Stimulated activated effector memory CD8-positive, alpha-beta T cell treated with anti-CD3 and anti-CD28 coated beads, Interleukin-12 subunit alpha, Interleukin-12 subunit beta, amount 100 ng/mL, for 72 hours (primary cell): Measurements from ENCODE around the gene SGMS1.

Experiments
- ATAC-seq: fragments of 150-1000 bp; cut with Tn5 transposase; 2 replicates; pipeline ENCODE4 v1.10.0; 2021
- DNase-seq, 2 donors: peaks; one replicate each; pipeline ENCODE4 v3.0.0; 2021 to 2022; ENCODE audit warnings: low spot score in 2 of 2
- H3K27ac Mint-ChIP-seq: one replicate; pipeline ENCODE4 v1.8.0; 2022; ENCODE audit warnings: mild to moderate bottlenecking, mixed read lengths
- H3K36me3 Mint-ChIP-seq: one replicate; pipeline ENCODE4 v1.8.0; 2022; ENCODE audit warnings: mild to moderate bottlenecking, mixed read lengths
- H3K4me1 Mint-ChIP-seq: one replicate; pipeline ENCODE4 v1.8.0; 2022; ENCODE audit warnings: mixed read lengths
- H3K4me3 Mint-ChIP-seq: one replicate; pipeline ENCODE4 v1.8.0; 2022; ENCODE audit warnings: mild to moderate bottlenecking, mixed read lengths
- H3K9me3 Mint-ChIP-seq: one replicate; pipeline ENCODE4 v1.8.0; 2022; ENCODE audit warnings: mixed read lengths

Gene SGMS1

DNA sequence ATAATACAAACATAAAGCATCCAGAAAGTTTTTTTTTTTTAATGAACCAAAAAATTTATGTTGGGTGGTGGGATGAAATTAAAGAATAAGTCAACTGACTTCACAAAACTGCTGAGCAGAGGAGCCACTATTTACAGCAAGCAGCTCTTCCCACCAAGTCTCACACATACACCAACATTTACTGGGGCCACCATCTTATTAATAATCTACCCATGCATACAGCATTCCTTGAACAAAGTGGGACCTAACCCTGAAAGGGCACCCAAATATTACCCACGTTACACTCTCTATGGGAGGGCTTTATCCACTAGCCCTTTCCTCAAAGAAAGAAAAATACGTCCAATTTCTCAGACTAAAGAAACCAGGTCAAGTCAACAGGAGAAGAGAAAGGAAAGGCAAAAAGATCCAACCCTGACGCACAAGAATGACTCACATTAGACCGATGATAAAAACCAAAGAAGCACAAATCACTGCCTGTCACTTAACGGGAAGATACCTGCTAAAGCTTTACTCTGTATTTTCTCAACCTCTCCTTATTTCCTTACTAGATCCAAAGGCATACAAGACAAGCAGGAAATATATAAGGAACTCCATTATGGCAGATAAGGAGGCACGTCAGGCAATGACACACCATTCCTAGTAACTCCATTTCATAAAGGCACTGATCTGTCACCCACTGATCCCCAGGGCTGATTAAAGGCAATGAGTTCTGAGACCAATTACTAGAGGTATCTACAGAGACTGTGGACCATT lies 230.6 kb downstream of the SGMS1 start:
- no peak overlapping the region for H3K27ac Mint-ChIP-seq
- H3K9me3 Mint-ChIP-seq, result no peaks in the 10 kb centered on the region
- peaks cover 32% of the 10 kb centered on the region for H3K4me1 Mint-ChIP-seq
- no peaks in the 10 kb centered on the region for H3K36me3 Mint-ChIP-seq
- H3K4me3 Mint-ChIP-seq, result no peak overlapping the region
- ATAC-seq (no peak), DNase-seq (no peak)

DNA sequence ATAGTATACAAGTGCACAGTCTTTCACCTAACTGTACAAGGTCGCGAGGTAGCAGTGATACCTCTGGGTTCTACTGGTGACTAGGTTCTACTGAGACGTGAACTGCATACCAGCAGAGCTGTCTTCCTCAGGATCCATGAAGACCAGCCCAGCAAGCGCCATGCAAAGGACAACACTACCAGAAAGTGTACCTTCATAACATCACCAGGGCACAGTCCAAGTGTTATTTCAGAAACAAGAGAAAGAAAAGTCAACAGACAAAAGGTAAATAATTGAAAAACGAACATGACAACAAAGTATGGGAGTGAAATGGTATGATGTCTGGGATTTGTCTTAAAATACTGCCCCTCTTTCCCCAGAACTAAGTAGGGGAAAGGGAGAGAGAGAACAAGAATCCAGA lies 231.3 kb downstream of the SGMS1 start:
- DNase-seq (no peak), ATAC-seq (no peak)
- no peaks in the 10 kb centered on the region for H3K36me3 Mint-ChIP-seq
- no peak overlapping the region for H3K4me3 Mint-ChIP-seq
- no peaks in the 10 kb centered on the region for H3K9me3 Mint-ChIP-seq
- H3K27ac Mint-ChIP-seq, result no peak overlapping the region
- H3K4me1 Mint-ChIP-seq, result peaks cover 30% of the 10 kb centered on the region

DNA sequence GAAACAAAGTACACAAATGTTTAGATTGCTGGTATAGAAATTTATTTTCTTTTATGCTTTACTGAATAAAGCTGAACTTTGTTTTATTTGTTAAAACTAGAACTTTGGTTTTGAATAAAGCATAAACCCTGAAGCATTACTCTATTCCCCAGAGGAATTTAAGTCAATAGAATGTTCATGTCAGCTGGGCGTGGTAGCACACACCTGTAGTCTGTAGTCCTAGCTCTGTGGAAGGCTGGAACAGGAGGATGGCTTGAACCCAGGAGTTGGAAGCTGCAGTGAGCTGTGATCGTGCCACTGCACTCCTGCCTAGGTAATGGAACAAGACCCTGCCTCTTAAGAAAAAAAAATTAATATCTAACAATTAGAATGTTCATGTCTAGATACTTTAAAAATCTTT lies 233.5 kb downstream of the SGMS1 start:
- ATAC-seq (no peak), DNase-seq (no peak)
- Mint-ChIP-seq H3K4me1 (peaks cover 18% of the 10 kb centered on the region), H3K4me3 (no peak overlapping the region), H3K27ac (no peak overlapping the region), H3K9me3 (no peaks in the 10 kb centered on the region), H3K36me3 (no peaks in the 10 kb centered on the region)

DNA sequence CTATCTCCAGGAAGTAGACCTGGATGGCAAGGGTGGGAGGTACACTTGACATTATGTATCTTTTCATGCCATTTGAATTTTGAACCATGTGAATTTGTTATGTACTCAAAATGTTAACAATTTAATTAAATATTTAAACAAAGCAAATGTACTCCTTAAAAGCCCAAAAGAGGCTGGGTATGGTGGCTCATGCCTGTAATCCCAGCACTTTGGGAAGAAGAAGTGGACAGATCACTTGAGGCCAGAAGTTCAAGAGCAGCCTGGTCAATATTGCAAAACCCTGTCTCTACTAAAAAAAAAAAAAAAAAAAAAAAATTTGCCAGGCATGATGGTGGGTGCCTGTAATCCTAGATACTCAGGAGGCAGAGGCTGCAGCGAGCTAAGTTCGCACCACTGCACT lies 235.6 kb downstream of the SGMS1 start:
- Mint-ChIP-seq H3K36me3 (no peaks in the 10 kb centered on the region), H3K27ac (no peak overlapping the region), H3K4me3 (no peak overlapping the region), H3K4me1 (peaks cover 21% of the 10 kb centered on the region), H3K9me3 (no peaks in the 10 kb centered on the region)
- ATAC-seq (no peak), DNase-seq (no peak)

DNA sequence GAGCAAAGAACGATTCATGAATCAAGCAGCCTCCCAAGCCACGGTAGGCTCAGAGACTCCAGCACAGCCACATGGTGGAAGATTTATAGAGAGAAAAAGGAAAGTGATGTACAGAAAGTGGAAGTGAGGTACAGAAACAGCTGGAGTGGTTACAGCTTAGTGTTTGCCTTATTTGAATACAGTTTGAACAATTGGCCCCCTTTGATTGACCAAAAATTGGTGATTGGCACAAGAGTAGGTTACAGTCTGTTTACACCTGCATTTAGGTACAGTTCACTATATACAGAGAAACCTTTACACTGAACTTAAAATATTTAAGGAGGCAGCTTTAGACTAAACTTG lies 236.1 kb downstream of the SGMS1 start:
- H3K4me1 Mint-ChIP-seq, result peaks cover 17% of the 10 kb centered on the region
- DNase-seq, result no peak

DNA sequence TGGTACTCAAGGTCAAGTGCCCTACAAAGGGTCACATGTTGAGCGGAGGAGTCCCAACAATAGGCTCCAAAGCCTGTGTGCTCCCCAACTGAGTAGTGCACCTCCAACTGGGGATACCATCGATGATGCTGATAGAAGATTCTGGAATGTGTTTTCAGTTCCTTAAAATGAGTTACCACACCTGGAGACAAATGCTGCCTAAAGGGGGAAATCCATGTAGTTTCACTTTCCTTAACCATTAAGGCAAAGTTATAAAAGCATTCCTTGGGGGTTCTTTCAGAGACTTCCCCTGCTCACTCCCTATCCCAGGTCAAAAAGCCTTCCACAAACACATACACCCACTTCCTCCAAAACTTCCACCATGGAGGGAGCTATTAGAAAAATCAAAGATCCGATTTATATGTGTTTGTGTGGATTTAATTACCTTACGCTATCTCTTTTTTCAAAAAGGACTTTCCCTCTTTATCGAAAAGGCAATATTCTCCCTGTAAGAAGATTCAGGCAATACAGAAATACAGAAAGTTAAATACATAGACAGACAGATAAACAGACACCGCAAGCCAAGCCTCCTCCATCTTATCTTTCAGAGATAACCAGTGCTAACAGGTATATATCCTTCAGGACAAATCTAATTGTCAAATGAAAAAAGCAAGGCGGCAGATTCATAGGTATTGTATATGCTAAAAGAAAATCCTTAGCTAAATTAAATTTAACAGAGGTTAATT lies 236.6 kb downstream of the SGMS1 start:
- Mint-ChIP-seq H3K4me3 (no peak overlapping the region), H3K36me3 (no peaks in the 10 kb centered on the region), H3K9me3 (no peaks in the 10 kb centered on the region), H3K27ac (no peak overlapping the region), H3K4me1 (peaks cover 17% of the 10 kb centered on the region)
- DNase-seq (no peak), ATAC-seq (no peak)

More for the DNA sequence above, 236.1 kb downstream of the SGMS1 start:
- H3K9me3 Mint-ChIP-seq, result no peaks in the 10 kb centered on the region
- H3K36me3 Mint-ChIP-seq, result no peaks in the 10 kb centered on the region
- ATAC-seq, result no peak
- no peak overlapping the region for H3K4me3 Mint-ChIP-seq
- no peak overlapping the region for H3K27ac Mint-ChIP-seq

DNA sequence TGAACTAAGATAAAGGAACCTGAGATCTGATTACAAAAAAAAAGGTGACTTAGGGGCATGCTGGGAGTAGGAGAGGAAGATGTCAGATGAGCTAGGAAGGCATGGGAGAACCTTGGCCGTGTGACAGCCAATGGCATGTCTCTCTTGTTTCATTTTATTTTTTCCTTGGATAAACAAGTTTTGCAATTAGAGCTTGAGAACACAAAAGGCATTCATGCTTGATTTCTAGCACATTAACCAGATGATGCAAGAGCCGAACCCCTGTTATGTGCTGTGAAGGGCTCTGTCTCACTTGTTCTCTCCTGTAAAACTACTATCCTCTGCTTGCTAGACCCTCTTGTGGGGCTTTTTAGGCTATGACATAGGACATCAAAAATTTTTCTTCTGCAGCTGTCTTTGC lies 238.1 kb downstream of the SGMS1 start:
- no peak overlapping the region for H3K4me3 Mint-ChIP-seq
- no peaks in the 10 kb centered on the region for H3K36me3 Mint-ChIP-seq
- ATAC-seq (no peak), DNase-seq (no peak)
- H3K27ac Mint-ChIP-seq, result no peak overlapping the region
- no peaks in the 10 kb centered on the region for H3K9me3 Mint-ChIP-seq
- H3K4me1 Mint-ChIP-seq, result peaks cover 17% of the 10 kb centered on the region

DNA sequence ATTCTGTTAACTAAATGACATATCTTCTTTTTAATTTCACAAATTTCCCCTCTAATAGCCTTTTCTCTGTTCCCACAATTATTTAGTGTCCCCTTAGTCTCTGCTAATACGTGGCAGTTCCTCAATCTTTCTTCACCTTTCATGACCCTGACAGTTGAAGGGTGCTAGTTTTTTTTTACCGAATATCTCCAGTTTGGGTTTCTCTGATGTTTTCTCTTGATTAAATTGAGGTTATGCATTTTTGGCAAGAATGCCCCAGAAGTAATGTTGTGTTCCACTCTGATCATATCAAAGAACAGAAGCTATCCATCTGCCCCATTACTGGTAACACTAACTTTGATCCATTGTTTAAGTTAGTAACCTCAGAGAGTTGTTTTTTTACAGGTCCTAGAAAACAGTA lies 238.9 kb downstream of the SGMS1 start:
- DNase-seq (no peak), ATAC-seq (no peak)
- H3K4me3 Mint-ChIP-seq, result no peak overlapping the region
- H3K36me3 Mint-ChIP-seq, result no peaks in the 10 kb centered on the region
- peaks cover 17% of the 10 kb centered on the region for H3K4me1 Mint-ChIP-seq
- peak overlapping the region; percentile 41 for H3K27ac Mint-ChIP-seq
- H3K9me3 Mint-ChIP-seq, result no peaks in the 10 kb centered on the region

DNA sequence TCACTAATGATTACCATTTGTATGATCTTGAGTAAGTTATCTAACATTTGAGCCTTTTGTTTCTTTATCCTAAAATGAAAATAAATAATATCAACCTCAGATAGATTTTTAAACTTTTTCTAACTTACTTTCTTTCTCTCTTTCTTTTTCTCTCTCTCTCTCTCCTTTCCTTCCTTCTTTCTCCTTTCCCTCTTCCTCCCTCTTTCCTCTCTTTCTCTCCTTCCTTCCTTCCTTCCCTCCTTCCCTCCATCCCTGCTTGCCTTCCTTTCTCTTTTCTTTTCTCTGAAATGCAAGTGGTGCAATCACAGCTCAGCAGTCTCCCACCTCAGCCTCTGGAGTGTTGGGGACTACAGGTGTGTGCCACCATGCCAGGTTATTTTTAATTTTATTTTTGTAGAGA lies 239.5 kb downstream of the SGMS1 start:
- no peak for ATAC-seq
- no peak overlapping the region for H3K4me3 Mint-ChIP-seq
- no peaks in the 10 kb centered on the region for H3K36me3 Mint-ChIP-seq
- H3K9me3 Mint-ChIP-seq, result no peaks in the 10 kb centered on the region
- DNase-seq, result no peak
- peaks cover 17% of the 10 kb centered on the region for H3K4me1 Mint-ChIP-seq
- H3K27ac Mint-ChIP-seq, result peak overlapping the region; percentile 41

DNA sequence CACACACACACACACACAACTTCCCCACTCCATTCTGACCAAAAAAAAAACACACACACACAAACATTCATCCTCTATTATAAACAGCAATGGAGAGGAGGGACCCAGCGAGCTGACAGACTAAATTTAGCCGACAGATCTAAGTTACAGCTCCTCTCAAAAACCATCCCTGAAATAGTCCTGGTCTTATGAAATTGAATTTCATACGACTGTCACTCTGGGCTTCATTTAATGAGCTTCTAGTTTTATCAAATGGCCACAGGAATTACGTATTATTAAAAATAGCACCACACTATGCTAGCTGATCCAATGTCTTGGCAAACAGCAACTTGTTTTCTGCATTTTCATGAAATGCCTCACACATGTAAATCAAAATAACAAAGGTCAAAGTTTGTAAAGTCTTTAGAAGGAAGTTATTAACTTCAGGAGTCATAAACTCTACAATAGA lies 241.2 kb downstream of the SGMS1 start:
- DNase-seq (no peak), ATAC-seq (no peak)
- Mint-ChIP-seq H3K4me3 (no peak overlapping the region), H3K4me1 (peaks cover 22% of the 10 kb centered on the region), H3K9me3 (no peaks in the 10 kb centered on the region), H3K36me3 (no peaks in the 10 kb centered on the region), H3K27ac (no peak overlapping the region)

DNA sequence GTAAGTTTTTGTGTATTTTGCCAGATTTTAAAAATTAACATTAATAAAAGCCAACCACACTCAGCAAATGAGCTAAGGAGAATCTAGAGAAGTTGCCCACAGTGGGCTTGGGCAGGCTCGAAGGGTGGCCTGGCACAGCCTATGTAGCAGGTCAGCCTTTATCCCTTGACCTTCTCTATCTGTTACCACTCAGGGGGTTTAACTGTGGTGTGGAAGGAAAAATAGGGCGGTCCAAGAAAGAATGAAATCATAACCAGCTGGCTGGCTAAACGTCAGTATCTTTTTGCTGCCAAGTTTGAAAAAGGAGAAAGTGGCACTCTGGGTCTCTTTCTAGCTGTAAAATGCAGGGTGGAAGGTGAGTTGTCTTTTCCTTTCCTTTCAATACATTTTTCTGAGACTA lies 242.1 kb downstream of the SGMS1 start:
- H3K4me1 Mint-ChIP-seq, result peaks cover 24% of the 10 kb centered on the region
- no peak overlapping the region for H3K4me3 Mint-ChIP-seq
- ATAC-seq, result no peak
- H3K9me3 Mint-ChIP-seq, result no peaks in the 10 kb centered on the region
- no peaks in the 10 kb centered on the region for H3K36me3 Mint-ChIP-seq
- H3K27ac Mint-ChIP-seq, result no peak overlapping the region
- DNase-seq, result no peak

DNA sequence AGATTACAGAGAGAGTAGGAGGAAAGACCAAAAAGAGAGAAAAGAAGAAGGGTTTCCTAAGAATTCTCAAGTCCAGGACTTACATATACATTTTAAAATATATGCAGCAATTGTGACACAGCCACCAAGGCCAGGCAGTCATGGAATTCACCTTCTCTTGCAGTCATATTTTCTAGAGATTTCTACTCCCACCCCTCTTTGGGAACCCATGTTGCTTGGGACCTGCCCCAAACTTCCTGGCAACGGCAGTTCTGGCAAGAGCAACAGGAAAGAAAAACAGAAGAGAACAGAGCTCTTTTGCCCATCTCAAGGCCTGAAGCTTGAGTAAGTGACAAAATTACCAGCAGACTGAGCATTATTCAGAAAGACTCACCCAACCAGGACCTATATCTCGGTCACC lies 244.1 kb downstream of the SGMS1 start:
- H3K27ac Mint-ChIP-seq, result no peak overlapping the region
- no peaks in the 10 kb centered on the region for H3K9me3 Mint-ChIP-seq
- ATAC-seq, result no peak
- DNase-seq, result no peak
- no peaks in the 10 kb centered on the region for H3K36me3 Mint-ChIP-seq
- peaks cover 13% of the 10 kb centered on the region for H3K4me1 Mint-ChIP-seq
- no peak overlapping the region for H3K4me3 Mint-ChIP-seq

DNA sequence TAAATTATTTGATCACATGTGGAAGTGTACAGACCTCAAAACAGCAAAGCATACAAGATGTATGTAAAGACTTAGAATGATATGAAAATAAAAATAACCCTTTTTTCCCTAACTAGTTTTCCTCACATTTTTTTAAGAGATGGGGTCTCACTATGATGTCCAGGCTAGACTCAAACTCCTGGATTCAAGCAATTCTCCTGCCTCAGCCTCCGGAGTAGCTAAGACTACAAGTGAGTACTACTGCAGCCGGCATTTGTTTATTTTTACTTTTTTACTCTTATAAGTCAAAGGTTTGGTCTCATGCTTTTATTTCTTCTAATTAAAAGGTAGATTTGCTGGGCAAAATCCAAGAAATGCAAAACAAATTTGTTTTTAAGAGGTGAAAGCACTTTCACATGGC lies 248.0 kb downstream of the SGMS1 start:
- DNase-seq (no peak), ATAC-seq (no peak)
- Mint-ChIP-seq H3K27ac (no peak overlapping the region), H3K4me3 (no peak overlapping the region), H3K36me3 (no peaks in the 10 kb centered on the region), H3K9me3 (no peaks in the 10 kb centered on the region), H3K4me1 (peaks cover 7% of the 10 kb centered on the region)

DNA sequence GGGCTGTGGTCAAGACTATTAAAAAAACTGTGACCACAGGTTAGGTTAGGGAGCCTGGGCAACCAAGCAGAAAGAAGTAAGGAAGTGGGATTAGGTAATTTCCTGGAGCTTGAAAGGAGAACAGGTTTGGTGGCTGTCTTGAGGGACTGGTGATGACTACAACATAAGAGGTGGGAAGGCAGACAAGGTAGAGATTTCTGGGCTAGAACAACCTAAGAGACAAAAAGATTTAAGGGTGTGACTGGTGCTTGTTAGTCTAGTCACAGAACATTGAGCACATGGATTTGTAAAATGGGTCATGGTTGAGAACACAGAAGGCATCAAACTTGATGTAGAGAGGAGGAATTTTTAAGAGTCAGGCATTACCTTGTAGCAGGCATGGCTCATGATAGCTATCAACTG lies 248.7 kb downstream of the SGMS1 start:
- ATAC-seq, result no peak
- no peaks in the 10 kb centered on the region for H3K36me3 Mint-ChIP-seq
- no peaks in the 10 kb centered on the region for H3K9me3 Mint-ChIP-seq
- H3K27ac Mint-ChIP-seq, result no peak overlapping the region
- no peak for DNase-seq
- H3K4me1 Mint-ChIP-seq, result peaks cover 7% of the 10 kb centered on the region
- no peak overlapping the region for H3K4me3 Mint-ChIP-seq

DNA sequence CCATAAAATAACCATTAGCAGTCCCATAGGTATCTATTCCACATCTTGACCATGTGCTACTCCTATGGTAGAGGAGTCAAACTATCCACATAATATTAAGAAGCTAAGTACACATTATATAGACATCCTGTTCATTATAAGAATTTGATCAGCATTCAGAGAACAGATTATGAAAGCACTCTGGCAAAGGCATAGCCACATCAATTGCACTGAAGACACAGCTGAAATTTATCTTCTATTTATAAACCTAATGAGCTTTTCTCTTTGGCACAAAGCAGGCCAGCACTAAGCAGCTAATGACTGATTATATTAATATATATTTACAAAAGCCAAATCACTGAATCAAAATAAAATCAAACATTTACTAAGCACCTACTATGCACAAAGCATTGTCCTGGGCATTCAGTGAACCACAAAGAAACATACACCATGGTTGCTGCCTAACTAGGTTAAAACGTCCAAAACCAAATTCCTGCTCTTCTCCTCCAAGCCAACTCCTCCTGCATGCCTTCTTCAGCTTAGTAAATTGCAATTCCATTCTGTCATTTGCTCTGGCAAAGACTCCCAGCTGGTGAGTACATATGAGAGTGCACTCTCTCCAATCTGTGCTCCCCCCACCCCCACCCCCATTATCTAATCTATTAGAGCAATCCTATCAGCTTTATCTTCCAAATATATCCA lies 249.8 kb downstream of the SGMS1 start:
- ATAC-seq, result no peak
- Mint-ChIP-seq H3K36me3 (no peaks in the 10 kb centered on the region), H3K4me1 (peaks cover 7% of the 10 kb centered on the region), H3K9me3 (no peaks in the 10 kb centered on the region), H3K4me3 (no peak overlapping the region), H3K27ac (no peak overlapping the region)
- DNase-seq, result no peak

DNA sequence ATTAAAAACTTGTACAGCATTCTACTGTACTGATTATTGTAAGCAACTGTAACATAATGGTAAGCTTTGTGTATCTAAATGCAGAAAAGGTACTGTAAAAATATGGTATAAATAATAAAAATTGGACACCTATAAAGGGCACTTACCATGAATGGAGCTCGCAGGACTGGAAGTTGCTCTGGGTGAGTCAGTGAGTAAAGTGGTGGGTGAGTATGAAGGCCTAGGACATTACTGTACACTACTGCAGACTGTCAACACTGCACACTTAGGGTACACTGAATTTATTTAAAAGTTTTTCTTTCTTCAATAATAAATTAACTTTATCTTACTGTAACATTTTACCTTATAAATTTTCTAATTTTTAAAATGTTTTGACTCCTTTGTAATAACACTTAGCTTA lies 253.8 kb downstream of the SGMS1 start:
- ATAC-seq (no peak), DNase-seq (no peak)
- no peak overlapping the region for H3K27ac Mint-ChIP-seq
- no peaks in the 10 kb centered on the region for H3K4me1 Mint-ChIP-seq
- no peak overlapping the region for H3K4me3 Mint-ChIP-seq
- no peaks in the 10 kb centered on the region for H3K9me3 Mint-ChIP-seq
- H3K36me3 Mint-ChIP-seq, result peaks cover 5% of the 10 kb centered on the region
